ENCODE data around the gene KRT77.

- no peak for TF ChIP-seq CTCF (IDR thresholded peaks at IDR 0.05)
- TF ChIP-seq EP300 (IDR thresholded peaks at IDR 0.05): no peak
- TF ChIP-seq POLR2A (IDR thresholded peaks at IDR 0.05): no peak
Observed at GRCh38 chr12:52662093-52662917, 41.0 kb downstream of the KRT77 start.

Data from gastroesophageal sphincter (tissue), 3 donors.